ENCODE results near the gene RFC1. TPM values are rescaled to one million over a fixed set of nuclear protein-coding genes. Genes with fewer than 3 reads are reported as not detected.

Gene RFC1
- total and polyA plus RNA-seq, 9 of the 15 experiments (the other 6 are each of a cell fraction or from before 2014, with no cell fraction given) = 16.8 to 85.6 (median 45.2) TPM

DNA sequence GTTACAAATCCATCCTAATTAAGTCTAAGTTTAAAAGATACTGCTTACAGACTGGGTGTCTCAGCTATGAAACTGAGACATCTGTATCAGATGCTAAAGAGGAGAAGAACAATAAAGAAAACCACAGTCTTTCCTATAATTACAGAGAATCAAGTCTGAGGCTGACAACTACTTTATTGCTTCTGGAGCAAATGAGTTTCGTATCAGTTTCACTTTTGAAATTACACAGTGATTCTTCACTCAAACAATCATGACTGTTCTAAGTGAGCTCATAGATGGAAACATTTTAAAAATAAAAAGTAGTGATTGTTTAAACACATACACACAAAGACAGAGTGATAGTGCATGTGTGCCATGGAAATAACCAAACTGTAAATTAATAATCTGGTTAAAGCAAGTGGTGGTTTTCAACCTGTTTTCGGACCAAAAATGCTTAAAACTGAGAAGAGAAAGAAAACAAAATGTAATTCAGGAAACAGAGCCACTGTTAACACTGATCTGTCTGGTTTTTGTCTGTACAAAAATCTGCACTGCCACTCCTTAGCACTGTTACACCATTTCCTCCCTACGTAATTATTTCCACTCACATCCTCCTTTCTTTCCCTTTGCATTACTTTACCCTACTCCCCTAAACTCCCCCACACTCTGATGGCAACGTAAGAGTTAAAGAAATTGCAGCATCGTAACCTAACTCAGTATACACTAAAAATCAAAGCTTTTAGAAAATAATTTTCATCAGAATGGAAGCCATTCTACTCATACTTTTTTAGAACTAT is 12.5 kb downstream of the RFC1 start (continued):
- TF ChIP-seq, protein P1, sequence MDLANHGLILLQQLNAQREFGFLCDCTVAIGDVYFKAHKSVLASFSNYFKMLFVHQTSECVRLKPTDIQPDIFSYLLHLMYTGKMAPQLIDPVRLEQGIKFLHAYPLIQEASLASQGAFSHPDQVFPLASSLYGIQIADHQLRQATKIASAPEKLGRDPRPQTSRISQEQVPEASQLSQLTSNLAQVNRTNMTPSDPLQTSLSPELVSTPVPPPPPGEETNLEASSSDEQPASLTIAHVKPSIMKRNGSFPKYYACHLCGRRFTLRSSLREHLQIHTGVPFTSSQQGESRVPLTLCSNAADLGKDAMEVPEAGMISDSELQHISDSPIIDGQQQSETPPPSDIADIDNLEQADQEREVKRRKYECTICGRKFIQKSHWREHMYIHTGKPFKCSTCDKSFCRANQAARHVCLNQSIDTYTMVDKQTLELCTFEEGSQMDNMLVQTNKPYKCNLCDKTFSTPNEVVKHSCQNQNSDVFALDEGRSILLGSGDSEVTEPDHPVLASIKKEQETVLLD (IDR thresholded peaks at IDR 0.05) = no peak
- TF ChIP-seq, protein P2, sequence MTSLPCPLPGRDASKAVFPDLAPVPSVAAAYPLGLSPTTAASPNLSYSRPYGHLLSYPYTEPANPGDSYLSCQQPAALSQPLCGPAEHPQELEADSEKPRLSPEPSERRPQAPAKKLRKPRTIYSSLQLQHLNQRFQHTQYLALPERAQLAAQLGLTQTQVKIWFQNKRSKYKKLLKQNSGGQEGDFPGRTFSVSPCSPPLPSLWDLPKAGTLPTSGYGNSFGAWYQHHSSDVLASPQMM (CRISPR knock-in tag; IDR thresholded peaks at IDR 0.05) = no peak
- TF ChIP-seq NR2C2 (CRISPR knock-in tag; IDR thresholded peaks at IDR 0.05) = no peak
- peak; percentile 40; the same call in 1 of the 2 replicates for TF ChIP-seq NR2C2 (tag; IDR thresholded peaks at IDR 0.05)
- TF ChIP-seq, protein P3, sequence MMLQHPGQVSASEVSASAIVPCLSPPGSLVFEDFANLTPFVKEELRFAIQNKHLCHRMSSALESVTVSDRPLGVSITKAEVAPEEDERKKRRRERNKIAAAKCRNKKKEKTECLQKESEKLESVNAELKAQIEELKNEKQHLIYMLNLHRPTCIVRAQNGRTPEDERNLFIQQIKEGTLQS (IDR thresholded peaks at IDR 0.05) = peak; percentile 26; the same call in 1 of the 2 replicates
- TF ChIP-seq, protein P3 (CRISPR knock-in tag; conservative IDR thresholded peaks at IDR 0.05) = no peak
- no peak for TF ChIP-seq POLR2AphosphoS2 (IDR thresholded peaks at IDR 0.05; ENCODE audit: low read length)
- TF ChIP-seq, protein P4, sequence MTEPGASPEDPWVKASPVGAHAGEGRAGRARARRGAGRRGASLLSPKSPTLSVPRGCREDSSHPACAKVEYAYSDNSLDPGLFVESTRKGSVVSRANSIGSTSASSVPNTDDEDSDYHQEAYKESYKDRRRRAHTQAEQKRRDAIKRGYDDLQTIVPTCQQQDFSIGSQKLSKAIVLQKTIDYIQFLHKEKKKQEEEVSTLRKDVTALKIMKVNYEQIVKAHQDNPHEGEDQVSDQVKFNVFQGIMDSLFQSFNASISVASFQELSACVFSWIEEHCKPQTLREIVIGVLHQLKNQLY (CRISPR knock-in tag; conservative IDR thresholded peaks at IDR 0.05) = no peak
- peak; percentile 23; the same call in 1 of the 2 replicates for TF ChIP-seq SMARCA4 (IDR thresholded peaks at IDR 0.05)
- TF ChIP-seq CHCHD3 (CRISPR knock-in tag; IDR thresholded peaks at IDR 0.05) = no peak
- TF ChIP-seq, protein P5, sequence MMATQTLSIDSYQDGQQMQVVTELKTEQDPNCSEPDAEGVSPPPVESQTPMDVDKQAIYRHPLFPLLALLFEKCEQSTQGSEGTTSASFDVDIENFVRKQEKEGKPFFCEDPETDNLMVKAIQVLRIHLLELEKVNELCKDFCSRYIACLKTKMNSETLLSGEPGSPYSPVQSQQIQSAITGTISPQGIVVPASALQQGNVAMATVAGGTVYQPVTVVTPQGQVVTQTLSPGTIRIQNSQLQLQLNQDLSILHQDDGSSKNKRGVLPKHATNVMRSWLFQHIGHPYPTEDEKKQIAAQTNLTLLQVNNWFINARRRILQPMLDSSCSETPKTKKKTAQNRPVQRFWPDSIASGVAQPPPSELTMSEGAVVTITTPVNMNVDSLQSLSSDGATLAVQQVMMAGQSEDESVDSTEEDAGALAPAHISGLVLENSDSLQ (IDR thresholded peaks at IDR 0.05) = no peak
- TF ChIP-seq ELF1 (tag; IDR thresholded peaks at IDR 0.05) = no peak
- TF ChIP-seq, protein P6, sequence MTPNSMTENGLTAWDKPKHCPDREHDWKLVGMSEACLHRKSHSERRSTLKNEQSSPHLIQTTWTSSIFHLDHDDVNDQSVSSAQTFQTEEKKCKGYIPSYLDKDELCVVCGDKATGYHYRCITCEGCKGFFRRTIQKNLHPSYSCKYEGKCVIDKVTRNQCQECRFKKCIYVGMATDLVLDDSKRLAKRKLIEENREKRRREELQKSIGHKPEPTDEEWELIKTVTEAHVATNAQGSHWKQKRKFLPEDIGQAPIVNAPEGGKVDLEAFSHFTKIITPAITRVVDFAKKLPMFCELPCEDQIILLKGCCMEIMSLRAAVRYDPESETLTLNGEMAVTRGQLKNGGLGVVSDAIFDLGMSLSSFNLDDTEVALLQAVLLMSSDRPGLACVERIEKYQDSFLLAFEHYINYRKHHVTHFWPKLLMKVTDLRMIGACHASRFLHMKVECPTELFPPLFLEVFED (CRISPR knock-in tag; conservative IDR thresholded peaks at IDR 0.05) = no peak
- TF ChIP-seq LCOR (CRISPR knock-in tag; IDR thresholded peaks at IDR 0.05) = no peak
- no peak for TF ChIP-seq SAFB (IDR thresholded peaks at IDR 0.05; ENCODE audit: borderline replicate concordance, low read depth, low read length)
- TF ChIP-seq, protein P7, sequence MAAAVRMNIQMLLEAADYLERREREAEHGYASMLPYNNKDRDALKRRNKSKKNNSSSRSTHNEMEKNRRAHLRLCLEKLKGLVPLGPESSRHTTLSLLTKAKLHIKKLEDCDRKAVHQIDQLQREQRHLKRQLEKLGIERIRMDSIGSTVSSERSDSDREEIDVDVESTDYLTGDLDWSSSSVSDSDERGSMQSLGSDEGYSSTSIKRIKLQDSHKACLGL (CRISPR knock-in tag; IDR thresholded peaks at IDR 0.05; ENCODE audit: borderline replicate concordance, poor library complexity, severe bottlenecking) = no peak
- TF ChIP-seq LEF1 (IDR thresholded peaks at IDR 0.05) = no peak
- no peak for TF ChIP-seq ZNF77 (CRISPR knock-in tag; IDR thresholded peaks at IDR 0.05)
- TF ChIP-seq MED1 (CRISPR knock-in tag; IDR thresholded peaks at IDR 0.05; ENCODE audit: borderline replicate concordance) = no peak
- no peak for TF ChIP-seq TAL1 (IDR thresholded peaks at IDR 0.05)
